Stomach smooth muscle (tissue), 2 donors: Measurements from ENCODE around the gene RBM4B.

Experiments
- H3K27ac ChIP-seq: one replicate; pipeline ENCODE4 v1.7.0; 2013; ENCODE audit warnings: mild to moderate bottlenecking, low read length, inconsistent platforms
- H3K27me3 ChIP-seq, 2 donors: one replicate each; pipeline ENCODE4 v1.7.0; 2013; ENCODE audit warnings: low read length in 2 of 2; ENCODE audit not compliant: insufficient read depth in 2 of 2, control insufficient read depth in 1 of 2
- H3K36me3 ChIP-seq, 2 donors: one replicate each; pipeline ENCODE4 v1.7.0; 2013; ENCODE audit warnings: low read length in 2 of 2; ENCODE audit not compliant: control insufficient read depth in 2 of 2, insufficient read depth in 2 of 2
- H3K4me1 ChIP-seq: one replicate; pipeline ENCODE4 v1.7.0; 2013; ENCODE audit warnings: low read length; ENCODE audit not compliant: control insufficient read depth, insufficient read depth
- H3K4me3 ChIP-seq, 2 donors: one replicate each; pipeline ENCODE4 v1.7.0; 2013; ENCODE audit warnings: low read length in 2 of 2
- H3K9ac ChIP-seq, 2 donors: one replicate each; pipeline ENCODE4 v1.7.0; 2013; ENCODE audit warnings: low read length in 2 of 2, mild to moderate bottlenecking in 1 of 2
- H3K9me3 ChIP-seq, 2 donors: one replicate each; pipeline ENCODE4 v1.7.0; 2013; ENCODE audit warnings: low read length in 2 of 2; ENCODE audit not compliant: control insufficient read depth in 2 of 2
- donor health status: healthy.
- donor health status: Pancreatic carcinoma.

Gene RBM4B

GRCh38 chr11:66706989-66707388, 29.3 kb upstream of the RBM4B start:
- no peak overlapping the region for H3K9ac ChIP-seq
- no peaks in the 10 kb centered on the region for H3K4me1 ChIP-seq
- H3K27me3 ChIP-seq, result no peaks in the 10 kb centered on the region
- H3K27ac ChIP-seq, result no peak overlapping the region
- H3K9me3 ChIP-seq, result no peaks in the 10 kb centered on the region
- no peaks in the 10 kb centered on the region for H3K36me3 ChIP-seq
- H3K4me3 ChIP-seq, result no peak overlapping the region

- Histone ChIP-seq H3K4me1 (no peaks in the 10 kb centered on the region), H3K9me3 (no peaks in the 10 kb centered on the region), H3K9ac (no peak overlapping the region), H3K27ac (no peak overlapping the region), H3K36me3 (no peaks in the 10 kb centered on the region), H3K4me3 (no peak overlapping the region), H3K27me3 (no peaks in the 10 kb centered on the region)
These were observed 28.1 kb upstream of the RBM4B start for GRCh38 chr11:66705587-66706335.

GRCh38 chr11:66704659-66705360, 27.1 kb upstream of the RBM4B start:
- no peaks in the 10 kb centered on the region for H3K27me3 ChIP-seq
- no peak overlapping the region for H3K9ac ChIP-seq
- no peak overlapping the region for H3K27ac ChIP-seq
- no peaks in the 10 kb centered on the region for H3K9me3 ChIP-seq
- no peak overlapping the region for H3K4me3 ChIP-seq
- H3K36me3 ChIP-seq, result no peaks in the 10 kb centered on the region
- H3K4me1 ChIP-seq, result no peaks in the 10 kb centered on the region

GRCh38 chr11:66701432-66702240, 23.9 kb upstream of the RBM4B start:
- Histone ChIP-seq H3K27me3 (no peaks in the 10 kb centered on the region), H3K36me3 (no peaks in the 10 kb centered on the region), H3K27ac (no peak overlapping the region), H3K4me3 (no peak overlapping the region), H3K9ac (no peak overlapping the region), H3K4me1 (no peaks in the 10 kb centered on the region), H3K9me3 (peaks cover 0 to 7% of the 10 kb centered on the region in 2 donors)

- Histone ChIP-seq H3K36me3 (no peaks in the 10 kb centered on the region), H3K9ac (no peak overlapping the region), H3K4me1 (no peaks in the 10 kb centered on the region), H3K9me3 (peaks cover 0 to 7% of the 10 kb centered on the region in 2 donors), H3K4me3 (no peak overlapping the region), H3K27ac (no peak overlapping the region), H3K27me3 (no peaks in the 10 kb centered on the region)
These were observed 23.1 kb upstream of the RBM4B start for GRCh38 chr11:66700742-66701141.

- Histone ChIP-seq H3K27ac (no peak overlapping the region), H3K9ac (no peak overlapping the region), H3K27me3 (no peaks in the 10 kb centered on the region), H3K4me3 (no peak overlapping the region), H3K9me3 (peaks cover 0 to 7% of the 10 kb centered on the region in 2 donors), H3K36me3 (no peaks in the 10 kb centered on the region), H3K4me1 (no peaks in the 10 kb centered on the region)
These were observed 22.6 kb upstream of the RBM4B start for GRCh38 chr11:66700337-66700736.

GRCh38 chr11:66698491-66698890, 20.8 kb upstream of the RBM4B start:
- peaks cover 0 to 7% of the 10 kb centered on the region in 2 donors for H3K9me3 ChIP-seq
- H3K36me3 ChIP-seq, result no peaks in the 10 kb centered on the region
- no peak overlapping the region for H3K27ac ChIP-seq
- H3K9ac ChIP-seq, result no peak overlapping the region
- H3K4me1 ChIP-seq, result no peaks in the 10 kb centered on the region
- no peak overlapping the region for H3K4me3 ChIP-seq
- H3K27me3 ChIP-seq, result no peaks in the 10 kb centered on the region

GRCh38 chr11:66697988-66698387, 20.3 kb upstream of the RBM4B start:
- H3K36me3 ChIP-seq, result no peaks in the 10 kb centered on the region
- H3K27ac ChIP-seq, result no peak overlapping the region
- H3K4me1 ChIP-seq, result no peaks in the 10 kb centered on the region
- H3K9me3 ChIP-seq, result peaks cover 0 to 7% of the 10 kb centered on the region in 2 donors
- no peaks in the 10 kb centered on the region for H3K27me3 ChIP-seq
- H3K9ac ChIP-seq, result no peak overlapping the region
- H3K4me3 ChIP-seq, result no peak overlapping the region

GRCh38 chr11:66696146-66696545, 18.5 kb upstream of the RBM4B start:
- no peak overlapping the region for H3K9ac ChIP-seq
- H3K4me3 ChIP-seq, result no peak overlapping the region
- no peak overlapping the region for H3K27ac ChIP-seq
- H3K27me3 ChIP-seq, result no peaks in the 10 kb centered on the region
- H3K9me3 ChIP-seq, result peaks cover 0 to 7% of the 10 kb centered on the region in 2 donors
- no peaks in the 10 kb centered on the region for H3K36me3 ChIP-seq
- no peaks in the 10 kb centered on the region for H3K4me1 ChIP-seq

GRCh38 chr11:66694732-66695207, 17.1 kb upstream of the RBM4B start:
- no peaks in the 10 kb centered on the region for H3K36me3 ChIP-seq
- no peaks in the 10 kb centered on the region for H3K4me1 ChIP-seq
- H3K9me3 ChIP-seq, result peaks cover 0 to 7% of the 10 kb centered on the region in 2 donors
- no peak overlapping the region for H3K9ac ChIP-seq
- H3K27me3 ChIP-seq, result no peaks in the 10 kb centered on the region
- H3K4me3 ChIP-seq, result no peak overlapping the region
- H3K27ac ChIP-seq, result no peak overlapping the region
